GM23338 (cell line): ENCODE results near the gene ANTXR2. TPM values are rescaled to one million over a fixed set of nuclear protein-coding genes. Genes with fewer than 3 reads are reported as not detected.

Experiments
- ATAC-seq: fragments of 200-7000 bp; cut with Tn5 transposase; 3 replicates; pipeline ENCODE4 v1.9.1; 2020
- DNase-seq: peaks from one replicate; pipeline ENCODE4 v3.0.0-alpha.2; 2015; ENCODE audit warnings: low spot score
- H2AFZ ChIP-seq: fragments of 200-600 bp; sonication (generic); 2 replicates; pipeline ENCODE4 v1.8.0; 2016; ENCODE audit warnings: antibody characterized with exemption, mild to moderate bottlenecking, moderate library complexity
- H3F3A ChIP-seq: fragments of 200-600 bp; sonication (generic); replicated peaks from 2 replicates; pipeline ENCODE4 v1.8.0; 2017; ENCODE audit warnings: antibody characterized with exemption, mixed run types, low read depth
- H3K27ac ChIP-seq: fragments of 200-600 bp; sonication (generic); 2 replicates; pipeline ENCODE4 v1.6.1; 2016; ENCODE audit warnings: low read depth
- H3K27me3 ChIP-seq: fragments of 200-600 bp; sonication (generic); 2 replicates; pipeline ENCODE4 v1.8.0; 2016; ENCODE audit warnings: mild to moderate bottlenecking, mixed run types, moderate library complexity; ENCODE audit not compliant: insufficient read depth
- H3K36me3 ChIP-seq: fragments of 200-600 bp; sonication (generic); 2 replicates; pipeline ENCODE4 v1.8.0; 2016; ENCODE audit warnings: mild to moderate bottlenecking; ENCODE audit not compliant: insufficient read depth
- H3K4me1 ChIP-seq: fragments of 200-600 bp; sonication (generic); 2 replicates; pipeline ENCODE4 v1.8.0; 2016; ENCODE audit warnings: mild to moderate bottlenecking, moderate library complexity; ENCODE audit not compliant: insufficient read depth
- H3K4me2 ChIP-seq: fragments of 200-600 bp; sonication (generic); 2 replicates; pipeline ENCODE4 v1.7.1; 2017; ENCODE audit warnings: mixed run types
- H3K4me3 ChIP-seq: fragments of 200-600 bp; sonication (generic); 2 replicates; pipeline ENCODE4 v1.6.1; 2016; ENCODE audit warnings: mixed run types
- H3K79me2 ChIP-seq: fragments of 200-600 bp; sonication (generic); replicated peaks from 2 replicates; pipeline ENCODE4 v1.8.0; 2017; ENCODE audit warnings: mild to moderate bottlenecking; ENCODE audit not compliant: insufficient read depth
- H3K9me2 ChIP-seq: fragments of 200-600 bp; sonication (generic); 2 replicates; pipeline ENCODE4 v1.8.0; 2017; ENCODE audit not compliant: insufficient read depth
- H4K20me1 ChIP-seq: fragments of 200-600 bp; sonication (generic); replicated peaks from 2 replicates; pipeline ENCODE4 v1.8.0; 2017; ENCODE audit warnings: mild to moderate bottlenecking; ENCODE audit not compliant: insufficient read depth
- H3K27ac Mint-ChIP-seq: 2 replicates; pipeline ENCODE4 v1.8.0; 2020; ENCODE audit warnings: inconsistent platforms, mild to moderate bottlenecking, moderate library complexity, mixed read lengths
- H3K27me3 Mint-ChIP-seq: 3 replicates; pipeline ENCODE4 v1.8.0; 2022; ENCODE audit warnings: low read depth, mild to moderate bottlenecking, moderate library complexity, mixed read lengths, inconsistent platforms; ENCODE audit not compliant: insufficient read depth, poor library complexity
- H3K36me3 Mint-ChIP-seq: 3 replicates; pipeline ENCODE4 v1.8.0; 2021; ENCODE audit warnings: low read depth, mild to moderate bottlenecking, inconsistent platforms, moderate library complexity, mixed read lengths
- H3K4me1 Mint-ChIP-seq: 3 replicates; pipeline ENCODE4 v1.8.0; 2020; ENCODE audit warnings: mild to moderate bottlenecking, inconsistent platforms, mixed read lengths
- H3K4me3 Mint-ChIP-seq: 3 replicates; pipeline ENCODE4 v1.8.0; 2021; ENCODE audit warnings: moderate library complexity, mild to moderate bottlenecking, inconsistent platforms, mixed read lengths
- H3K9me3 Mint-ChIP-seq: 3 replicates; pipeline ENCODE4 v1.8.0; 2020; ENCODE audit warnings: moderate library complexity, mild to moderate bottlenecking, inconsistent platforms, mixed read lengths
- CREB1 ChIP-seq: fragments of 250-450 bp; sonication (Bioruptor Pico); IDR thresholded peaks from 2 replicates; pipeline ENCODE4 v1.5.0; 2020; ENCODE audit warnings: low read depth, mild to moderate bottlenecking, moderate library complexity
- EZH2 ChIP-seq: fragments of 200-600 bp; sonication (generic); IDR thresholded peaks from one replicate; pipeline ENCODE4 v1.8.0; 2017; ENCODE audit warnings: antibody characterized with exemption, mild to moderate bottlenecking, low read depth; ENCODE audit not compliant: unreplicated experiment
- JUNB ChIP-seq: IDR thresholded peaks from one replicate; pipeline ENCODE4 v1.6.1; 2016; ENCODE audit warnings: antibody characterized with exemption; ENCODE audit not compliant: unreplicated experiment
- NANOG ChIP-seq: IDR thresholded peaks from 2 replicates; pipeline ENCODE4 v1.6.1; 2016; ENCODE audit warnings: antibody characterized with exemption, borderline replicate concordance
- POLR2AphosphoS5 ChIP-seq: IDR thresholded peaks from 2 replicates; pipeline ENCODE4 v1.6.1; 2016; ENCODE audit warnings: antibody characterized with exemption, low read depth
- ZNF114 ChIP-seq: fragments of 250-450 bp; sonication (Bioruptor Pico); IDR thresholded peaks from 2 replicates; pipeline ENCODE4 v1.5.0; 2020; ENCODE audit warnings: mild to moderate bottlenecking, moderate library complexity
- ZNF331 ChIP-seq: fragments of 250-450 bp; sonication (Bioruptor Pico); IDR thresholded peaks from 2 replicates; pipeline ENCODE4 v1.5.0; 2020; ENCODE audit warnings: low read depth, mild to moderate bottlenecking, moderate library complexity
- polyA plus RNA-seq: library from polyadenylated mRNA; unstranded; fragments of >200 nt; fragmentation: Nextera tagmentation; extraction: Ambion mirVana; gene quantifications from 2 replicates; pipeline ENCODE4 v1.2.1, GENCODE V29; 2016
- total RNA-seq: library from RNA; depleted of rRNA; stranded (reverse); fragments of >200 nt; shearing (Covaris generic); gene quantifications from 2 replicates; pipeline ENCODE4 v1.2.3, GENCODE V29; 2014
- TF ChIP-seq, protein P1 (sequence below): IDR thresholded peaks from one replicate; pipeline ENCODE4 v1.6.1; 2018; ENCODE audit warnings: antibody characterized with exemption; ENCODE audit not compliant: unreplicated experiment
- TF ChIP-seq, protein P2 (sequence below), 2 experiments: fragments of 200-600 bp in 1 of 2; sonication (generic) in 1 of 2; conservative IDR thresholded peaks; 2 replicates each; pipeline versions ENCODE4 v1.5.1 to v1.6.1; 2016 to 2017; ENCODE audit warnings: antibody characterized with exemption in 2 of 2, low read depth in 2 of 2, mild to moderate bottlenecking in 2 of 2, moderate library complexity in 1 of 2
- TF ChIP-seq, protein P3 (sequence below): IDR thresholded peaks from 2 replicates; pipeline ENCODE4 v1.6.1; 2016; ENCODE audit warnings: antibody characterized with exemption

The ANTXR2 gene
- total and polyA plus RNA-seq, 2 experiments from 2014 or later, result 2.0 to 5.3 TPM

DNA sequence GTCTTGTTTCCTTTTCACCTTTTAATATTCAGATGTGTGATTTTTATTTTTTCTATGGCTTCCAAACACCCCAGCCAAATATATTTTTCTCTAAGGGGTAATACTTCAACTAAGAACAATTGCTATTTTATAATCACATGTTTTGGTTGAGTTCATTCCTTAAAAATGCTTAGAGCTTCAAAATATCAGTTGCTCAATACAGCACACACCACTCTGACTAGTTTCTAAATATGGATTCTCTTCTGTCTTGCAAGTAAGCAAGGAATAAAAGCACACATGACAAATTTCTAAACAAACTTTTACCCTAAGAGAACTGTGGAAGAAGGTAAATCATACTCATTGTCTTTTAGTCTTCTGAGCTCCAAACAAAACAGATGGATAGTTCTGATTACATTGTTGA lies 27.2 kb downstream of the ANTXR2 start:
- Mint-ChIP-seq H3K9me3 (no peaks in the 10 kb centered on the region), H3K36me3 (no peaks in the 10 kb centered on the region), H3K27me3 (peaks cover 4% of the 10 kb centered on the region), H3K4me3 (no peak overlapping the region), H3K4me1 (peaks cover 20% of the 10 kb centered on the region), H3K27ac (no peak overlapping the region; the same call in 1 of the 2 replicates)
- H4K20me1 ChIP-seq, result no peaks in the 10 kb centered on the region
- no peaks in the 10 kb centered on the region for H3K79me2 ChIP-seq
- H3K4me1 ChIP-seq, result peaks cover 18% of the 10 kb centered on the region
- TF ChIP-seq CREB1 (CRISPR knock-in tag), result no peak
- TF ChIP-seq, protein P1, sequence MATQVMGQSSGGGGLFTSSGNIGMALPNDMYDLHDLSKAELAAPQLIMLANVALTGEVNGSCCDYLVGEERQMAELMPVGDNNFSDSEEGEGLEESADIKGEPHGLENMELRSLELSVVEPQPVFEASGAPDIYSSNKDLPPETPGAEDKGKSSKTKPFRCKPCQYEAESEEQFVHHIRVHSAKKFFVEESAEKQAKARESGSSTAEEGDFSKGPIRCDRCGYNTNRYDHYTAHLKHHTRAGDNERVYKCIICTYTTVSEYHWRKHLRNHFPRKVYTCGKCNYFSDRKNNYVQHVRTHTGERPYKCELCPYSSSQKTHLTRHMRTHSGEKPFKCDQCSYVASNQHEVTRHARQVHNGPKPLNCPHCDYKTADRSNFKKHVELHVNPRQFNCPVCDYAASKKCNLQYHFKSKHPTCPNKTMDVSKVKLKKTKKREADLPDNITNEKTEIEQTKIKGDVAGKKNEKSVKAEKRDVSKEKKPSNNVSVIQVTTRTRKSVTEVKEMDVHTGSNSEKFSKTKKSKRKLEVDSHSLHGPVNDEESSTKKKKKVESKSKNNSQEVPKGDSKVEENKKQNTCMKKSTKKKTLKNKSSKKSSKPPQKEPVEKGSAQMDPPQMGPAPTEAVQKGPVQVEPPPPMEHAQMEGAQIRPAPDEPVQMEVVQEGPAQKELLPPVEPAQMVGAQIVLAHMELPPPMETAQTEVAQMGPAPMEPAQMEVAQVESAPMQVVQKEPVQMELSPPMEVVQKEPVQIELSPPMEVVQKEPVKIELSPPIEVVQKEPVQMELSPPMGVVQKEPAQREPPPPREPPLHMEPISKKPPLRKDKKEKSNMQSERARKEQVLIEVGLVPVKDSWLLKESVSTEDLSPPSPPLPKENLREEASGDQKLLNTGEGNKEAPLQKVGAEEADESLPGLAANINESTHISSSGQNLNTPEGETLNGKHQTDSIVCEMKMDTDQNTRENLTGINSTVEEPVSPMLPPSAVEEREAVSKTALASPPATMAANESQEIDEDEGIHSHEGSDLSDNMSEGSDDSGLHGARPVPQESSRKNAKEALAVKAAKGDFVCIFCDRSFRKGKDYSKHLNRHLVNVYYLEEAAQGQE, result no peak
- no peaks in the 10 kb centered on the region for H3K36me3 ChIP-seq
- H3F3A ChIP-seq, result no peaks in the 10 kb centered on the region
- H3K27me3 ChIP-seq, result no peaks in the 10 kb centered on the region
- H3K4me3 ChIP-seq, result no peak overlapping the region
- H3K9me2 ChIP-seq, result peaks cover 2% of the 10 kb centered on the region; the same call in 1 of the 2 replicates
- no peak overlapping the region for H3K4me2 ChIP-seq
- H3K27ac ChIP-seq, result no peak overlapping the region
- DNase-seq, result no peak
- no peak overlapping the region for H2AFZ ChIP-seq
- ATAC-seq, result no peak

DNA sequence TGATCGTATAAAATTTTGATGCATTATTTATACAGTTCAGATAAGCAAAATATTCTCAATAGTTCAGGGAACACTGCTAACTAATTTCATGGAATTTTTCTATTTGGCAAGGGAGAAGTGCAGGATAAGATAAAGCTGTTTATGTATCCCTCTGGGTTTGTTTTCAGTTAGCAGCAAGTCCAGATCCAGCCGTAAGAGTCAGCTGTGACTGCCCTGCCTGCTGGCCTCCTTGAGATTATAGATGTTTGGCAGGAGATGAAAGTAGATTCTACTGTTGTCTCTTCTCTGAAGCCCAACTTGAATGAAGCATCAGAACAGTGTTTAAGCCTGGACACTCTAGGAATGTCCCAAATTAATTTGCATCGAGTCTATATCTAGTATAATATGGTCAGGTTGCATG lies 29.5 kb downstream of the ANTXR2 start:
- Histone ChIP-seq H3K4me3 (no peak overlapping the region), H3K27me3 (no peaks in the 10 kb centered on the region), H3K79me2 (no peaks in the 10 kb centered on the region), H3K9me2 (no peaks in the 10 kb centered on the region), H3K36me3 (no peaks in the 10 kb centered on the region), H4K20me1 (no peaks in the 10 kb centered on the region), H3F3A (no peaks in the 10 kb centered on the region), H3K4me1 (no peaks in the 10 kb centered on the region), H3K27ac (no peak overlapping the region), H2AFZ (no peak overlapping the region), H3K4me2 (no peak overlapping the region)
- H3K4me1 Mint-ChIP-seq, result no peaks in the 10 kb centered on the region; the same call in 2 of the 3 replicates
- DNase-seq (no peak), ATAC-seq (no peak)
- no peak overlapping the region for H3K4me3 Mint-ChIP-seq
- H3K27me3 Mint-ChIP-seq, result peaks cover 3% of the 10 kb centered on the region
- H3K9me3 Mint-ChIP-seq, result no peaks in the 10 kb centered on the region
- no peaks in the 10 kb centered on the region for H3K36me3 Mint-ChIP-seq
- H3K27ac Mint-ChIP-seq, result no peak overlapping the region
- no peak for TF ChIP-seq ZNF331 (CRISPR knock-in tag)
- TF ChIP-seq NANOG, result no peak
- TF ChIP-seq, protein P2, sequence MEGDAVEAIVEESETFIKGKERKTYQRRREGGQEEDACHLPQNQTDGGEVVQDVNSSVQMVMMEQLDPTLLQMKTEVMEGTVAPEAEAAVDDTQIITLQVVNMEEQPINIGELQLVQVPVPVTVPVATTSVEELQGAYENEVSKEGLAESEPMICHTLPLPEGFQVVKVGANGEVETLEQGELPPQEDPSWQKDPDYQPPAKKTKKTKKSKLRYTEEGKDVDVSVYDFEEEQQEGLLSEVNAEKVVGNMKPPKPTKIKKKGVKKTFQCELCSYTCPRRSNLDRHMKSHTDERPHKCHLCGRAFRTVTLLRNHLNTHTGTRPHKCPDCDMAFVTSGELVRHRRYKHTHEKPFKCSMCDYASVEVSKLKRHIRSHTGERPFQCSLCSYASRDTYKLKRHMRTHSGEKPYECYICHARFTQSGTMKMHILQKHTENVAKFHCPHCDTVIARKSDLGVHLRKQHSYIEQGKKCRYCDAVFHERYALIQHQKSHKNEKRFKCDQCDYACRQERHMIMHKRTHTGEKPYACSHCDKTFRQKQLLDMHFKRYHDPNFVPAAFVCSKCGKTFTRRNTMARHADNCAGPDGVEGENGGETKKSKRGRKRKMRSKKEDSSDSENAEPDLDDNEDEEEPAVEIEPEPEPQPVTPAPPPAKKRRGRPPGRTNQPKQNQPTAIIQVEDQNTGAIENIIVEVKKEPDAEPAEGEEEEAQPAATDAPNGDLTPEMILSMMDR (conservative IDR thresholded peaks at IDR 0.05; ENCODE audit: low read depth in 2 of 2), result no peak
- TF ChIP-seq, protein P1, result no peak
- no peak for TF ChIP-seq POLR2AphosphoS5
- TF ChIP-seq ZNF114 (CRISPR knock-in tag), result no peak
- TF ChIP-seq, protein P3, sequence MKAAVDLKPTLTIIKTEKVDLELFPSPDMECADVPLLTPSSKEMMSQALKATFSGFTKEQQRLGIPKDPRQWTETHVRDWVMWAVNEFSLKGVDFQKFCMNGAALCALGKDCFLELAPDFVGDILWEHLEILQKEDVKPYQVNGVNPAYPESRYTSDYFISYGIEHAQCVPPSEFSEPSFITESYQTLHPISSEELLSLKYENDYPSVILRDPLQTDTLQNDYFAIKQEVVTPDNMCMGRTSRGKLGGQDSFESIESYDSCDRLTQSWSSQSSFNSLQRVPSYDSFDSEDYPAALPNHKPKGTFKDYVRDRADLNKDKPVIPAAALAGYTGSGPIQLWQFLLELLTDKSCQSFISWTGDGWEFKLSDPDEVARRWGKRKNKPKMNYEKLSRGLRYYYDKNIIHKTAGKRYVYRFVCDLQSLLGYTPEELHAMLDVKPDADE, result no peak
- TF ChIP-seq EZH2, result no peak
- TF ChIP-seq JUNB, result no peak
